Uterus (tissue), 2 donors: ENCODE results near the gene TAF1B.

Experiments used
- CTCF ChIP-seq, 4 experiments: fragments of 200-600 bp in 2 of 4; fragments of 450-650 bp in 2 of 4; sonication (generic) in 2 of 4; IDR thresholded peaks; one replicate each; pipeline ENCODE4 v1.5.1; 2016 to 2019; ENCODE audit warnings: antibody characterized with exemption in 4 of 4, mild to moderate bottlenecking in 2 of 4, moderate library complexity in 1 of 4
- POLR2A ChIP-seq, 2 donors: fragments of 450-650 bp; IDR thresholded peaks; one replicate each; pipeline ENCODE4 v1.6.1; 2016; ENCODE audit warnings: antibody characterized with exemption in 2 of 2, mild to moderate bottlenecking in 1 of 2, moderate library complexity in 1 of 2

DNA sequence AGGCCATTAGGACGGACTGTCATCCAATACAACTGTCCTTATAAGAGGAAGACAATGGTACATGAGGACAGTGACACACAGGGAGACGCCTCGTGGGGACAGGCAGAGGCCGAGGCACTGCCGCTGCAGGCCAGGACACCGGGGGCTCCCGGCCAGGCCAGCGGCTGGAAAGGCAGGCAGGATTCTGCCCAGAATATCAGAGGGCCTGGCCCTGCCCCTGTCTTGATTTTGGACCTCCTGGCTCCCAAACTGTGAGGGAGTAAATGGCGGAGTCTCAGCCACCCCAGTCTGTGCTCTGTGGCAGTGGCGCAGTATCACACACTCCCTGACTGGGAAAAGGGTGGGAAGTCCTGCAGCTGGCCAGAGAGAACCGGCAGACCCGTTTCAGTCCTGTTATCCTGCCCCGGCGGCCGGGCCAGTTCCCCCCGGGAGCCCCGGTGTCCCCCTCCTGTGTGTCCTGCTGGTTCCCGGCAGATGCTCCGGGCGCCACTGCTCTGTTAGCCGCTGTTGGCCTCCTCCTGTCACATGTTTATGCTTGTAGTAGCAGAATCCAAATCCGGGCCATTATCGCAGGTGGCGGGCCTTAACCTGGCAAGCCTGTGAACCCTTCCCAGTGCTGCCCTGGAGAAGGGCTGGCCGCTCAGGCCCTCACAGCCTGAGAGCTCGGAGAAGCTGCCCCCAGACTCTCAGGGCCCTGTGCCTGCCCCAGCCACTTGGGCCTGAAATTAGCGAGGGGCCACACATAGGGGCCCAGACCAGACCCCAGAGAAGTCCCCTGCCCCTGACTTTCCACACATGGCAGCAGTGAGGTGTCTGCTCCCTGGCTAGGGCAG, 31.4 kb upstream of the TAF1B start:
- TF ChIP-seq POLR2A (IDR thresholded peaks at IDR 0.05) (no peak), CTCF (IDR thresholded peaks at IDR 0.05) (no peak)
